ENCODE data around the gene ABHD16A.

Gene ABHD16A

GRCh38 chr6:31737991-31738979, 35.2 kb upstream of the ABHD16A start:
- TF ChIP-seq L3MBTL2 (conservative IDR thresholded peaks at IDR 0.05) = no peak
- no peak for TF ChIP-seq SUZ12 (IDR thresholded peaks at IDR 0.05)
- no peak for TF ChIP-seq FOXA1 (IDR thresholded peaks at IDR 0.05)
- TF ChIP-seq LEF1 (IDR thresholded peaks at IDR 0.05; ENCODE audit: borderline replicate concordance) = no peak
- no peak for TF ChIP-seq ARNT (IDR thresholded peaks at IDR 0.05)
- TF ChIP-seq ELF4 (IDR thresholded peaks at IDR 0.05) = no peak
- TF ChIP-seq TARDBP (IDR thresholded peaks at IDR 0.05) = no peak
- ChIA-PET CTCF (interaction anchor here (0.6 to 2.5 kb wide), 6 partner anchors 9 to 92 kb away, joined by 3 to 12 read pairs (median 4); partner anchors contain the start of genes ABHD16A and DDAH2), POLR2A (interaction anchor here (0.7 to 6.3 kb wide), 23 partner anchors 8 to 222 kb away, joined by 3 to 57 read pairs (median 5); partner anchors contain the start of genes ABHD16A, BAG6, CSNK2B and DDAH2)
- no peak for DNase-seq (ENCODE audit: extremely low spot score)

- CTCF ChIA-PET = interaction anchor here (0.6 to 2.5 kb wide), 6 partner anchors 8 to 93 kb away, joined by 3 to 12 read pairs (median 3); partner anchors contain the start of gene DDAH2
- no peak for TF ChIP-seq PKNOX1 (IDR thresholded peaks at IDR 0.05)
- no peak for TF ChIP-seq L3MBTL2 (conservative IDR thresholded peaks at IDR 0.05)
- TF ChIP-seq FOXM1 (IDR thresholded peaks at IDR 0.05; ENCODE audit: borderline replicate concordance) = no peak
- no peak for TF ChIP-seq ARNT (IDR thresholded peaks at IDR 0.05)
- POLR2A ChIA-PET = interaction anchor here (0.8 to 6.3 kb wide), 14 partner anchors 8 to 223 kb away, joined by 3 to 57 read pairs (median 4); partner anchors contain the start of genes DDAH2, DDX39B, GPANK1 and HSPA1A
- no peak for DNase-seq (ENCODE audit: extremely low spot score)
Measured at GRCh38 chr6:31737315-31737990, 34.3 kb upstream of the ABHD16A start.

GRCh38 chr6:31736768-31737314, 33.7 kb upstream of the ABHD16A start:
- TF ChIP-seq HDGF (IDR thresholded peaks at IDR 0.05; ENCODE audit: borderline replicate concordance) = no peak
- no peak for TF ChIP-seq FOXK2 (IDR thresholded peaks at IDR 0.05)
- TF ChIP-seq PKNOX1 (IDR thresholded peaks at IDR 0.05) = no peak
- no peak for TF ChIP-seq FOXA1 (IDR thresholded peaks at IDR 0.05)
- TF ChIP-seq ELF4 (IDR thresholded peaks at IDR 0.05) = no peak
- no peak for TF ChIP-seq CTBP1 (IDR thresholded peaks at IDR 0.05; ENCODE audit: borderline replicate concordance)
- no peak for TF ChIP-seq ZNF384 (IDR thresholded peaks at IDR 0.05)
- TF ChIP-seq SP1 (IDR thresholded peaks at IDR 0.05) = no peak
- TF ChIP-seq NFRKB (IDR thresholded peaks at IDR 0.05) = no peak
- no peak for TF ChIP-seq LEF1 (IDR thresholded peaks at IDR 0.05; ENCODE audit: borderline replicate concordance)
- no peak for TF ChIP-seq SUZ12 (IDR thresholded peaks at IDR 0.05)
- TF ChIP-seq ARNT (IDR thresholded peaks at IDR 0.05) = no peak
- ChIA-PET CTCF (interaction anchor here (0.9 to 2.5 kb wide), 2 partner anchors 7 to 33 kb away, joined by 3 to 12 read pairs; partner anchors contain the start of gene DDAH2), POLR2A (interaction anchor here (0.7 to 6.3 kb wide), 13 partner anchors 11 to 91 kb away, joined by 3 to 57 read pairs (median 5); partner anchors contain the start of genes ABHD16A, GPANK1, HSPA1B and HSPA1L)
- no peak for DNase-seq (ENCODE audit: extremely low spot score)

- CTCF ChIA-PET = interaction anchor here (0.9 to 1.2 kb wide), 2 partner anchors 34 to 71 kb away, joined by 3 read pairs; partner anchors contain the start of gene LSM2
- peak; percentile 74 for DNase-seq (ENCODE audit: extremely low spot score)
Measured at GRCh38 chr6:31736021-31736767, 33.1 kb upstream of the ABHD16A start, which contains the start of gene CLIC1. Gene CLIC1 (minus strand): TSS chr6:31736530. CDS start chr6:31736300, 230 bp downstream.

GRCh38 chr6:31734821-31735406, 31.8 kb upstream of the ABHD16A start:
- TF ChIP-seq FOXK2 (IDR thresholded peaks at IDR 0.05) = no peak
- TF ChIP-seq SP1 (IDR thresholded peaks at IDR 0.05) = no peak
- no peak for TF ChIP-seq LEF1 (IDR thresholded peaks at IDR 0.05; ENCODE audit: borderline replicate concordance)
- no peak for TF ChIP-seq FOXA1 (IDR thresholded peaks at IDR 0.05)
- no peak for TF ChIP-seq HDGF (IDR thresholded peaks at IDR 0.05; ENCODE audit: borderline replicate concordance)
- no peak for TF ChIP-seq ZNF384 (IDR thresholded peaks at IDR 0.05)
- no peak for TF ChIP-seq L3MBTL2 (conservative IDR thresholded peaks at IDR 0.05)
- TF ChIP-seq FOXM1 (IDR thresholded peaks at IDR 0.05; ENCODE audit: borderline replicate concordance) = no peak
- no peak for TF ChIP-seq NFRKB (IDR thresholded peaks at IDR 0.05)
- TF ChIP-seq CTBP1 (IDR thresholded peaks at IDR 0.05; ENCODE audit: borderline replicate concordance) = no peak
- TF ChIP-seq BHLHE40 (IDR thresholded peaks at IDR 0.05; ENCODE audit: borderline replicate concordance) = no peak
- no peak for TF ChIP-seq ARNT (IDR thresholded peaks at IDR 0.05)
- no peak for TF ChIP-seq TARDBP (IDR thresholded peaks at IDR 0.05)
- TF ChIP-seq SUZ12 (IDR thresholded peaks at IDR 0.05) = no peak
- TF ChIP-seq PKNOX1 (IDR thresholded peaks at IDR 0.05) = no peak
- TF ChIP-seq ELF4 (IDR thresholded peaks at IDR 0.05) = no peak
- CTCF ChIA-PET = interaction anchor here (0.7 to 4.2 kb wide), 4 partner anchors 21 to 216 kb away, joined by 3 to 19 read pairs (median 4); no protein-coding TSS in a partner anchor
- DNase-seq (ENCODE audit: extremely low spot score) = no peak
- POLR2A ChIA-PET = interaction anchor here (0.6 to 6.3 kb wide), 14 partner anchors 17 to 194 kb away, joined by 3 to 57 read pairs (median 4); partner anchors contain the start of genes ABHD16A, C6orf47, DDX39B and HSPA1A

More at GRCh38 chr6:31736021-31736767, 33.1 kb upstream of the ABHD16A start, which contains the start of gene CLIC1:
- POLR2A ChIA-PET = interaction anchor here (0.6 to 6.3 kb wide), 16 partner anchors 11 to 127 kb away, joined by 3 to 57 read pairs (median 4); partner anchors contain the start of genes ABHD16A, C6orf47, GPANK1 and HSPA1B
- TF ChIP-seq FOXM1 (IDR thresholded peaks at IDR 0.05; ENCODE audit: borderline replicate concordance) (no peak), ELF4 (IDR thresholded peaks at IDR 0.05) (peak; percentile 63; the same call in 1 of the 2 replicates), L3MBTL2 (conservative IDR thresholded peaks at IDR 0.05) (peak; percentile 93), HDGF (IDR thresholded peaks at IDR 0.05; ENCODE audit: borderline replicate concordance) (no peak)

Measured in HEK293T (cell line).